ENCODE results near the gene FRS3.

GRCh38 chr6:41815587-41815986, 35.9 kb upstream of the FRS3 start:
- TF ChIP-seq POLR2AphosphoS5 (IDR thresholded peaks at IDR 0.05; ENCODE audit: low read depth, low read length) (no peak), SIN3A (IDR thresholded peaks at IDR 0.05; ENCODE audit: borderline replicate concordance, insufficient read depth, low read length) (no peak), TAF1 (IDR thresholded peaks at IDR 0.05; ENCODE audit: borderline replicate concordance, insufficient read depth, low read length) (no peak)
